GM21529 (cell line): Measurements from ENCODE around the gene RAVER2.
"Not testable (repeated sequence)": the region's sequence is repeated elsewhere in the genome, so short reads cannot be mapped to it uniquely, and the experiment has no call there.

Experiments
- ATAC-seq: cut with Tn5 transposase; IDR thresholded peaks from one replicate; pipeline ENCODE4 v1.9.1; 2021; ENCODE audit not compliant: unreplicated experiment

The RAVER2 gene

GRCh38 chr1:64810001-64810400 lies 65.1 kb downstream of the RAVER2 start:
- ATAC-seq: no peak

GRCh38 chr1:64811131-64811530 lies 66.3 kb downstream of the RAVER2 start:
- no peak for ATAC-seq

GRCh38 chr1:64814427-64814826 lies 69.6 kb downstream of the RAVER2 start:
- ATAC-seq: no peak

- ATAC-seq: not testable (repeated sequence)
Observed at GRCh38 chr1:64817364-64817763, 72.5 kb downstream of the RAVER2 start.

- ATAC-seq: not testable (repeated sequence)
Observed at GRCh38 chr1:64820572-64820971, 75.7 kb downstream of the RAVER2 start.

GRCh38 chr1:64822621-64823020 lies 77.7 kb downstream of the RAVER2 start:
- ATAC-seq: no peak

GRCh38 chr1:64823691-64824476 lies 79.0 kb downstream of the RAVER2 start:
- no peak for ATAC-seq

GRCh38 chr1:64826991-64827390 lies 82.1 kb downstream of the RAVER2 start:
- ATAC-seq: peak; percentile 67

- ATAC-seq: no peak
Observed at GRCh38 chr1:64828829-64829228, 84.0 kb downstream of the RAVER2 start.

GRCh38 chr1:64829411-64830029 lies 84.6 kb downstream of the RAVER2 start:
- no peak for ATAC-seq

GRCh38 chr1:64830030-64830651 lies 85.3 kb downstream of the RAVER2 start:
- ATAC-seq: no peak

GRCh38 chr1:64834734-64835133 lies 89.9 kb downstream of the RAVER2 start:
- no peak for ATAC-seq

- no peak for ATAC-seq
Observed at GRCh38 chr1:64836802-64837201, 91.9 kb downstream of the RAVER2 start.

GRCh38 chr1:64838486-64838885 lies 93.6 kb downstream of the RAVER2 start:
- no peak for ATAC-seq

GRCh38 chr1:64839261-64839660 lies 94.4 kb downstream of the RAVER2 start:
- ATAC-seq: no peak

- ATAC-seq: no peak
Observed at GRCh38 chr1:64839732-64840405, 95.0 kb downstream of the RAVER2 start.

GRCh38 chr1:64841330-64842065 lies 96.6 kb downstream of the RAVER2 start:
- ATAC-seq: no peak

- no peak for ATAC-seq
Observed at GRCh38 chr1:64842224-64842623, 97.3 kb downstream of the RAVER2 start.

GRCh38 chr1:64843675-64844074 lies 98.8 kb downstream of the RAVER2 start:
- ATAC-seq: no peak

- ATAC-seq: no peak
Observed at GRCh38 chr1:64844175-64844574, 99.3 kb downstream of the RAVER2 start.

- no peak for ATAC-seq
Observed at GRCh38 chr1:64844609-64845008, 99.7 kb downstream of the RAVER2 start.
